Ascending aorta (tissue), 2 donors: Measurements from ENCODE around the gene MACF1. TPM values are rescaled to one million over a fixed set of nuclear protein-coding genes. Genes with fewer than 3 reads are reported as not detected.

ENCODE experiments used
- DNase-seq, 2 donors: peaks; one replicate each; pipeline ENCODE4 v3.0.0-alpha.2; 2019; ENCODE audit warnings: low spot score in 2 of 2
- H3K27ac ChIP-seq, 2 donors: fragments of 200-600 bp; sonication (generic); one replicate each; pipeline ENCODE4 v1.5.1; 2016 to 2017; ENCODE audit warnings: mild to moderate bottlenecking in 1 of 2
- H3K27me3 ChIP-seq: fragments of 200-600 bp; sonication (generic); one replicate; pipeline ENCODE4 v1.5.1; 2017
- H3K36me3 ChIP-seq, 2 donors: fragments of 200-600 bp; sonication (generic); one replicate each; pipeline ENCODE4 v1.5.1; 2016
- H3K4me1 ChIP-seq, 2 donors: fragments of 200-600 bp; sonication (generic); one replicate each; pipeline ENCODE4 v1.5.1; 2016 to 2017; ENCODE audit warnings: mild to moderate bottlenecking in 1 of 2
- H3K4me3 ChIP-seq, 2 donors: fragments of 200-600 bp; sonication (generic); one replicate each; pipeline ENCODE4 v1.5.1; 2016 to 2017; ENCODE audit warnings: mild to moderate bottlenecking in 1 of 2
- H3K9me3 ChIP-seq, 2 donors: fragments of 200-600 bp; sonication (generic); one replicate each; pipeline ENCODE4 v1.5.1; 2016
- CTCF ChIP-seq, 3 experiments: fragments of 200-600 bp in 2 of 3; fragments of 450-650 bp in 1 of 3; sonication (generic) in 2 of 3; IDR thresholded peaks; one replicate each; pipeline ENCODE4 v1.5.1; 2016 to 2019; ENCODE audit warnings: antibody characterized with exemption in 3 of 3, mild to moderate bottlenecking in 1 of 3, moderate library complexity in 1 of 3
- intact Hi-C: fragments of 100-400 bp; cut with DNase I; formaldehyde crosslinking; loops from one replicate; pipeline ENCODE4 v1.15.1; 2023
- total RNA-seq: library from RNA; depleted of rRNA; stranded (reverse); fragments of >200 nt; gene quantifications from one replicate; pipeline ENCODE4 v1.1.0, GENCODE V29; 2016

MACF1 gene
- total RNA-seq, 1 donor from 2014 or later = 279 TPM

- H3K9me3 ChIP-seq = no peaks in the 10 kb centered on the region
- intact Hi-C loops = no loop called here
- TF ChIP-seq CTCF (IDR thresholded peaks at IDR 0.05) = no peak
- no peaks in the 10 kb centered on the region for H3K27me3 ChIP-seq
- no peak for DNase-seq
- H3K27ac ChIP-seq = no peak overlapping the region
- no peak overlapping the region for H3K4me3 ChIP-seq
- H3K4me1 ChIP-seq = no peaks in the 10 kb centered on the region
- peaks cover 68 to 86% of the 10 kb centered on the region in 2 donors for H3K36me3 ChIP-seq
These were observed 97.1 kb downstream of the MACF1 start for GRCh38 chr1:39301606-39302005.

GRCh38 chr1:39305555-39305954, 101.1 kb downstream of the MACF1 start:
- no peaks in the 10 kb centered on the region for H3K27me3 ChIP-seq
- no peak overlapping the region for H3K4me3 ChIP-seq
- H3K4me1 ChIP-seq = no peaks in the 10 kb centered on the region
- H3K9me3 ChIP-seq = no peaks in the 10 kb centered on the region
- no peak for DNase-seq
- no peak for TF ChIP-seq CTCF (IDR thresholded peaks at IDR 0.05)
- no peak overlapping the region for H3K27ac ChIP-seq
- peaks cover 72 to 76% of the 10 kb centered on the region in 2 donors for H3K36me3 ChIP-seq
- intact Hi-C loops = no loop called here

- Histone ChIP-seq H3K27me3 (no peaks in the 10 kb centered on the region), H3K9me3 (no peaks in the 10 kb centered on the region), H3K36me3 (peaks cover 67 to 72% of the 10 kb centered on the region in 2 donors), H3K27ac (no peak overlapping the region), H3K4me3 (no peak overlapping the region), H3K4me1 (no peaks in the 10 kb centered on the region)
- TF ChIP-seq CTCF (IDR thresholded peaks at IDR 0.05) = no peak
- intact Hi-C loops = no loop called here
- no peak for DNase-seq
These were observed 105.5 kb downstream of the MACF1 start for GRCh38 chr1:39310015-39310414.

- no peaks in the 10 kb centered on the region for H3K4me1 ChIP-seq
- intact Hi-C loops = no loop called here
- peaks cover 70 to 72% of the 10 kb centered on the region in 2 donors for H3K36me3 ChIP-seq
These were observed 106.2 kb downstream of the MACF1 start for GRCh38 chr1:39310691-39311090.

GRCh38 chr1:39317111-39317510, 112.6 kb downstream of the MACF1 start:
- intact Hi-C loops = no loop called here
- TF ChIP-seq CTCF (IDR thresholded peaks at IDR 0.05) = no peak
- Histone ChIP-seq H3K4me3 (no peak overlapping the region), H3K27ac (no peak overlapping the region), H3K4me1 (no peaks in the 10 kb centered on the region), H3K27me3 (no peaks in the 10 kb centered on the region), H3K9me3 (no peaks in the 10 kb centered on the region), H3K36me3 (peaks cover 75 to 88% of the 10 kb centered on the region in 2 donors)
- no peak for DNase-seq

More at GRCh38 chr1:39310691-39311090, 106.2 kb downstream of the MACF1 start:
- H3K4me3 ChIP-seq = no peak overlapping the region
- no peaks in the 10 kb centered on the region for H3K27me3 ChIP-seq
- no peak overlapping the region for H3K27ac ChIP-seq
- no peak for DNase-seq
- TF ChIP-seq CTCF (IDR thresholded peaks at IDR 0.05) = no peak
- H3K9me3 ChIP-seq = no peaks in the 10 kb centered on the region
